H1 (cell line): Measurements from ENCODE around the gene IRF5. TPM values are rescaled to one million over a fixed set of nuclear protein-coding genes. Genes with fewer than 3 reads are reported as not detected.

Experiments
- CTCF ChIA-PET: fragments of 300-600 bp; sonication (Branson Sonifier 250); formaldehyde crosslinking; loops from one replicate; lab custom pipeline; 2021; ENCODE audit not compliant: partially characterized antibody; lab: Charles Lee
- POLR2A ChIA-PET: fragments of 300-600 bp; sonication (Branson Sonifier 250); formaldehyde crosslinking; loops from one replicate; lab custom pipeline; 2021; ENCODE audit warnings: inconsistent platforms; ENCODE audit not compliant: partially characterized antibody; lab: Charles Lee
- DNase-seq, 2 experiments: peaks; one replicate each; pipeline versions ENCODE4 v3.0.0 to v3.0.0-alpha.2; 2010 to 2022; ENCODE audit warnings: low spot score in 2 of 2, low read depth in 1 of 2, mixed read lengths in 1 of 2
- FAIRE-seq: peaks from 2 replicates; lab custom pipeline; 2011; peaks lifted over from hg19 to GRCh38; lab: Jason Lieb, UNC
- H2AFZ ChIP-seq: 2 replicates; pipeline ENCODE4 v1.8.1; 2012; ENCODE audit warnings: low read length, inconsistent platforms
- H2AK5ac ChIP-seq: 2 replicates; pipeline ENCODE4 v1.6.1; 2013; ENCODE audit warnings: low read depth, low read length
- H2BK120ac ChIP-seq: replicated peaks from 2 replicates; pipeline ENCODE3; 2013; ENCODE audit warnings: low read depth, low read length, inconsistent platforms
- H2BK12ac ChIP-seq: 2 replicates; pipeline ENCODE4 v1.6.1; 2013; ENCODE audit warnings: low read depth, low read length
- H2BK15ac ChIP-seq: 2 replicates; pipeline ENCODE4 v1.6.1; 2013; ENCODE audit warnings: low read length
- H2BK20ac ChIP-seq: 2 replicates; pipeline ENCODE4 v1.6.1; 2013; ENCODE audit warnings: low read length
- H2BK5ac ChIP-seq: 2 replicates; pipeline ENCODE4 v1.6.1; 2013; ENCODE audit warnings: low read depth, low read length
- H3K14ac ChIP-seq: 2 replicates; pipeline ENCODE4 v1.6.1; 2013; ENCODE audit warnings: inconsistent platforms; ENCODE audit not compliant: insufficient read length
- H3K18ac ChIP-seq: 2 replicates; pipeline ENCODE4 v1.6.1; 2013; ENCODE audit warnings: low read length; ENCODE audit errors: extremely low read depth
- H3K23ac ChIP-seq: 2 replicates; pipeline ENCODE4 v1.6.1; 2013; ENCODE audit warnings: inconsistent platforms; ENCODE audit not compliant: insufficient read length
- H3K23me2 ChIP-seq: 2 replicates; pipeline ENCODE4 v1.6.1; 2013; ENCODE audit warnings: low read depth, low read length
- H3K27ac ChIP-seq: 2 replicates; pipeline ENCODE4 v1.6.1; 2011; ENCODE audit warnings: low read depth, low read length, inconsistent platforms
- H3K27me3 ChIP-seq, 4 experiments: replicated peaks in 1 of 4; 1 replicate in 1 of 4; 2 replicates in 3 of 4; pipeline versions ENCODE4 v1.6.1 to v1.8.1; 2011 to 2013; ENCODE audit warnings: low read length in 3 of 4, mild to moderate bottlenecking in 3 of 4, inconsistent platforms in 2 of 4, mixed read lengths in 2 of 4, moderate library complexity in 1 of 4; ENCODE audit not compliant: control insufficient read depth in 3 of 4, insufficient read depth in 3 of 4; ENCODE audit errors: extremely low read depth in 1 of 4
- H3K36me3 ChIP-seq, 4 experiments: 2 replicates each; pipeline versions ENCODE4 v1.6.1 to v1.8.1; 2011 to 2013; ENCODE audit warnings: mild to moderate bottlenecking in 4 of 4, low read length in 3 of 4, moderate library complexity in 2 of 4, control low read depth in 1 of 4, inconsistent platforms in 1 of 4; ENCODE audit not compliant: insufficient read depth in 4 of 4, control insufficient read depth in 2 of 4
- H3K4ac ChIP-seq: replicated peaks from 2 replicates; pipeline ENCODE3; 2013; ENCODE audit warnings: low read length, low read depth, mixed read lengths, inconsistent platforms; ENCODE audit not compliant: insufficient read length
- H3K4me1 ChIP-seq, 4 experiments: replicated peaks in 1 of 4; 1 replicate in 1 of 4; 2 replicates in 3 of 4; pipeline versions ENCODE4 v1.6.1 to v1.8.1; 2011 to 2013; ENCODE audit warnings: low read length in 3 of 4, inconsistent platforms in 2 of 4, mixed read lengths in 1 of 4; ENCODE audit not compliant: insufficient read depth in 4 of 4, control insufficient read depth in 3 of 4
- H3K4me2 ChIP-seq, 2 experiments: 2 replicates each; pipeline versions ENCODE4 v1.6.1 to v1.8.1; 2011 to 2013; ENCODE audit warnings: low read depth in 2 of 2, low read length in 2 of 2, control low read depth in 1 of 2, inconsistent platforms in 1 of 2, mild to moderate bottlenecking in 1 of 2; ENCODE audit not compliant: insufficient read depth in 1 of 2
- H3K4me3 ChIP-seq, 4 experiments: fragments of 200-600, 300-600 bp in 1 of 4; sonication (generic), shearing (Covaris generic), sonication (Bioruptor Twin) in 1 of 4; 2 replicates each; pipeline versions ENCODE4 v1.5.1 to v1.8.1; 2011 to 2016; ENCODE audit warnings: low read length in 4 of 4, low read depth in 3 of 4, control low read depth in 2 of 4, inconsistent platforms in 2 of 4, mild to moderate bottlenecking in 2 of 4, mixed read lengths in 1 of 4, moderate library complexity in 1 of 4; ENCODE audit not compliant: insufficient read depth in 2 of 4; ENCODE audit errors: extremely low read depth in 1 of 4
- H3K56ac ChIP-seq: replicated peaks from 2 replicates; pipeline ENCODE3; 2013; ENCODE audit warnings: low read depth, mild to moderate bottlenecking, mixed read lengths, low read length, inconsistent platforms; ENCODE audit not compliant: insufficient read length
- H3K79me1 ChIP-seq: 2 replicates; pipeline ENCODE4 v1.6.1; 2013; ENCODE audit warnings: low read depth, low read length, control low read depth
- H3K79me2 ChIP-seq, 2 experiments: 2 replicates each; pipeline versions ENCODE4 v1.6.1 to v1.8.1; 2012 to 2013; ENCODE audit warnings: low read length in 2 of 2, mild to moderate bottlenecking in 2 of 2, inconsistent platforms in 1 of 2; ENCODE audit not compliant: insufficient read depth in 2 of 2, control insufficient read depth in 1 of 2
- H3K9ac ChIP-seq, 4 experiments: replicated peaks in 1 of 4; 1 replicate in 1 of 4; 2 replicates in 3 of 4; pipeline versions ENCODE4 v1.6.1 to v1.8.1; 2011 to 2013; ENCODE audit warnings: low read depth in 3 of 4, low read length in 3 of 4, control low read depth in 2 of 4, mild to moderate bottlenecking in 2 of 4, moderate library complexity in 2 of 4, inconsistent platforms in 1 of 4; ENCODE audit errors: extremely low read depth in 1 of 4
- H3K9me3 ChIP-seq, 2 experiments: 2 replicates each; pipeline versions ENCODE4 v1.6.1 to v1.8.1; 2012 to 2013; ENCODE audit warnings: mild to moderate bottlenecking in 2 of 2, moderate library complexity in 2 of 2, control low read depth in 1 of 2, inconsistent platforms in 1 of 2, low read depth in 1 of 2, low read length in 1 of 2, mixed read lengths in 1 of 2; ENCODE audit not compliant: insufficient read depth in 2 of 2
- H4K20me1 ChIP-seq, 2 experiments: replicated peaks in 1 of 2; 2 replicates each; pipeline versions ENCODE3 to v1.8.1; 2011 to 2013; ENCODE audit warnings: inconsistent platforms in 2 of 2, low read length in 2 of 2, mild to moderate bottlenecking in 1 of 2; ENCODE audit not compliant: insufficient read depth in 2 of 2, control insufficient read depth in 1 of 2
- H4K5ac ChIP-seq: 2 replicates; pipeline ENCODE4 v1.6.1; 2013; ENCODE audit warnings: low read length, low read depth, mixed read lengths, inconsistent platforms; ENCODE audit not compliant: insufficient read length
- H4K8ac ChIP-seq: 2 replicates; pipeline ENCODE4 v1.8.0; 2013; ENCODE audit warnings: mild to moderate bottlenecking, moderate library complexity, low read length, inconsistent platforms; ENCODE audit not compliant: insufficient read depth; ENCODE audit errors: extremely low read depth
- H4K91ac ChIP-seq: replicated peaks from 2 replicates; pipeline ENCODE3; 2013; ENCODE audit warnings: low read length, mixed read lengths, inconsistent platforms; ENCODE audit not compliant: insufficient read length
- JUND ChIP-seq: IDR thresholded peaks from 2 replicates; pipeline ENCODE4 v1.6.1; 2011; ENCODE audit warnings: mild to moderate bottlenecking, improper control_type of control experiment, low read length
- KDM1A ChIP-seq: fragments of 200-600, 300-600 bp; sonication (generic); IDR thresholded peaks from 2 replicates; pipeline ENCODE4 v1.7.1; 2016; ENCODE audit warnings: mild to moderate bottlenecking, low read length, borderline replicate concordance
- PHF8 ChIP-seq: fragments of 200-600 bp; sonication (generic); conservative IDR thresholded peaks from 2 replicates; pipeline ENCODE4 v1.7.1; 2012; ENCODE audit warnings: low read depth, mild to moderate bottlenecking, inconsistent platforms, low read length, moderate library complexity
- RFX5 ChIP-seq: IDR thresholded peaks from 2 replicates; pipeline ENCODE4 v1.6.1; 2011; ENCODE audit warnings: low read depth, low read length, improper control_type of control experiment, borderline replicate concordance
- SIN3A ChIP-seq, 2 experiments: IDR thresholded peaks in 1 of 2; conservative IDR thresholded peaks in 1 of 2; 2 replicates each; pipeline ENCODE4 v1.6.1; 2011 to 2012; ENCODE audit warnings: low read length in 2 of 2, improper control_type of control experiment in 1 of 2, low read depth in 1 of 2, mild to moderate bottlenecking in 1 of 2
- SP1 ChIP-seq: IDR thresholded peaks from 2 replicates; pipeline ENCODE4 v1.6.1; 2011; ENCODE audit warnings: low read depth, low read length
- SP2 ChIP-seq: IDR thresholded peaks from 2 replicates; pipeline ENCODE4 v1.6.1; 2012; ENCODE audit warnings: mild to moderate bottlenecking, low read length, inconsistent platforms
- USF2 ChIP-seq: IDR thresholded peaks from 2 replicates; pipeline ENCODE4 v1.6.1; 2011; ENCODE audit warnings: low read length, improper control_type of control experiment
- WGBS, 2 experiments: shearing (Covaris generic) in 1 of 2; methylation state at CpG; one replicate each; pipeline versions ENCODE4 v1.1.6 to v1.1.7; 2013 to 2015; ENCODE audit warnings: low lambda C conversion rate in 2 of 2, mixed read lengths in 2 of 2, inconsistent platforms in 1 of 2, low coverage in 1 of 2, missing lambda C conversion rate in 1 of 2; ENCODE audit not compliant: insufficient replicate concordance in 2 of 2, insufficient coverage in 1 of 2, insufficient read length in 1 of 2; ENCODE audit errors: extremely low coverage in 1 of 2, missing lambda C conversion rate in 1 of 2; 5-methylcytosine and 5-hydroxymethylcytosine counted together
- polyA plus RNA-seq, 7 experiments: library from polyadenylated mRNA; depleted of rRNA in 3 of 7; stranded (reverse) in 5 of 7; unstranded in 2 of 7; fragments of >200 nt in 5 of 7; fragments of 200-250 nt in 2 of 7; gene quantifications; 1 replicate in 5 of 7; 2 replicates in 1 of 7; 4 replicates in 1 of 7; pipeline versions ENCODE4 v1.2.1 to v1.2.3, GENCODE V29; 2011 to 2013; ENCODE audit warnings: missing spikeins in 2 of 7, mixed read lengths in 2 of 7
- total RNA-seq: library from RNA; stranded (reverse); fragmentation: NEBNext Ultra II Directional; extraction: Animal tissue kit (Norgen Biotek cat#: 25700); gene quantifications from 2 replicates; pipeline ENCODE4 v1.2.1, GENCODE V29; 2021

IRF5 gene
- total and polyA plus RNA-seq, 2 of the 8 experiments (the other 6 are each of a cell fraction or from before 2014, with no cell fraction given) = 0.28 to 1.1 TPM

DNA sequence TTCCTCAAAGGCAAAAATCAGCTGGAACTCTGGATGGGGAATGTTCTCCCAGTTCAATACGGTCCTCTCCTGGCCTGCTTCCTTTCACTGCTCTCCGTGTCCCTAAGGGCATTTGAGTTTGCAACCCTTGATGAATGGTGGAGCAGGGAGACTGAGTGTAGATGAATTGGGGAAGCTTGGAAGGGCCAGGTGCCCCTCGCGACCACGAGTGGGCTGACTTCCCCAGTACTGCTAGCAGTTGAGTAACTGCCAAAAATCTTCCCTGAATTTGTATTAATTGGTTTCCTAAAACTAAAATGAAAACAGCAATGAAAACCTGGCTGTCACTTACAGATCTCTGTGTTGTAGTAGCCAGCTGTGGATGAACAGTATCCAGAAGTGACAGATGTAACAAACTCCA, 13.6 kb downstream of the IRF5 start:
- H3K79me2 ChIP-seq = no peaks in the 10 kb centered on the region
- H3K23ac ChIP-seq = no peak overlapping the region
- H2BK20ac ChIP-seq = no peak overlapping the region
- no peak overlapping the region for H3K18ac ChIP-seq
- no peaks in the 10 kb centered on the region; the same call in 1 of the 2 replicates for H3K23me2 ChIP-seq
- H2AK5ac ChIP-seq = no peak overlapping the region
- peaks cover under 1 to 31% (median 6%) of the 10 kb centered on the region in 4 experiments; a peak in 6 of 8 replicates for H3K36me3 ChIP-seq
- H2BK12ac ChIP-seq = no peak overlapping the region
- H2BK5ac ChIP-seq = no peak overlapping the region
- no peak overlapping the region for H4K8ac ChIP-seq
- TF ChIP-seq JUND (no peak), PHF8 (no peak), SIN3A (conservative IDR thresholded peaks at IDR 0.05 in 1 of 2, IDR thresholded peaks at IDR 0.05 in 1 of 2; ENCODE audit: low read depth in 1 of 2, low read length in 2 of 2) (no peak), RFX5 (no peak), KDM1A (no peak), SP2 (no peak), USF2 (no peak), SP1 (no peak)
- H3K27ac ChIP-seq = no peak overlapping the region
- no peak overlapping the region for H4K91ac ChIP-seq
- no peak overlapping the region for H2AFZ ChIP-seq
- H2BK120ac ChIP-seq = no peak overlapping the region
- H2BK15ac ChIP-seq = no peak overlapping the region
- H3K9ac ChIP-seq = no peak overlapping the region
- WGBS, 2 experiments = 95% methylated on average over 5 of the region's 5 CpGs; no CpG with 5 or more reads in 1 of the 2 experiments
- no peak overlapping the region for H3K56ac ChIP-seq
- H4K5ac ChIP-seq = no peak overlapping the region
- H4K20me1 ChIP-seq = peaks cover 0 to 1% of the 10 kb centered on the region in 2 experiments
- no peak for FAIRE-seq
- H3K14ac ChIP-seq = no peak overlapping the region
- H3K4me1 ChIP-seq = peaks cover 0 to 4% (median 2%) of the 10 kb centered on the region in 4 experiments; a peak in 2 of 7 replicates
- H3K4ac ChIP-seq = no peak overlapping the region
- ChIA-PET POLR2A (interaction anchor here (0.9 to 1.2 kb wide), 2 partner anchors 12 to 103 kb away, joined by 3 to 4 read pairs; no protein-coding TSS in a partner anchor), CTCF (interaction anchor here (0.7 to 1.5 kb wide), 4 partner anchors 16 to 71 kb away, joined by 3 to 5 read pairs (median 4); partner anchors contain the start of gene KCP)
- H3K9me3 ChIP-seq = no peaks in the 10 kb centered on the region
- H3K79me1 ChIP-seq = no peaks in the 10 kb centered on the region; the same call in 1 of the 2 replicates
- no peak for DNase-seq
- no peaks in the 10 kb centered on the region; a peak in 1 of 7 replicates for H3K27me3 ChIP-seq
- H3K4me2 ChIP-seq = no peak overlapping the region
- H3K4me3 ChIP-seq = no peak overlapping the region
